A673 (cell line): ENCODE data around the gene RNF182.

Source experiments
- EZH2 ChIP-seq: fragments of 200-600 bp; sonication (generic); IDR thresholded peaks from 2 replicates; pipeline ENCODE4 v1.6.1; 2017; ENCODE audit warnings: borderline replicate concordance, low read depth, mild to moderate bottlenecking, mixed read lengths, antibody characterized with exemption, low read length; ENCODE audit not compliant: poor library complexity, severe bottlenecking
- TF ChIP-seq, protein P1 (sequence below): fragments of 300-800, 200-600 bp; sonication (generic); conservative IDR thresholded peaks from 2 replicates; pipeline ENCODE4 v1.5.1; 2017; ENCODE audit warnings: low read depth, mild to moderate bottlenecking, antibody characterized with exemption, low read length, moderate library complexity, mixed read lengths

DNA sequence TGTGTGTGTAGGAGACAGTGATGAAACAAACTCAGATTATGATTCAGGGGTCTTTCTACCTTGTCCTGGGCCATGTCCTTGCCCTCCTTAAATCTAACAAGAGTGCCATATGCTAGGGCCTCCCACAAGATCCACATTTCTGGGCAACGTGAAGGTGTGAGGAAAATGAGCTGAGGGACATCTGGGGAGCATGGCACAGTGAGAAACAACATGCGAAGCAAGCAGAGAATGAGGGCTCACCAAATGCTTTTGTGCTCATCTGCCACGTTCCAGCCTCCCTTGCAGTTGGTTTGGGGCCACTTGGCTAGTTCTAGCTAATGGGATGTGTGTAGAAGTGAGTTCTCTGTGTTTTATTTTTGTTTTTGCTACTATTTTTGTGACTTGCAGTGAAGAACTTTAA lies 21.4 kb upstream of the RNF182 start:
- TF ChIP-seq EZH2 = no peak
- TF ChIP-seq, protein P1, sequence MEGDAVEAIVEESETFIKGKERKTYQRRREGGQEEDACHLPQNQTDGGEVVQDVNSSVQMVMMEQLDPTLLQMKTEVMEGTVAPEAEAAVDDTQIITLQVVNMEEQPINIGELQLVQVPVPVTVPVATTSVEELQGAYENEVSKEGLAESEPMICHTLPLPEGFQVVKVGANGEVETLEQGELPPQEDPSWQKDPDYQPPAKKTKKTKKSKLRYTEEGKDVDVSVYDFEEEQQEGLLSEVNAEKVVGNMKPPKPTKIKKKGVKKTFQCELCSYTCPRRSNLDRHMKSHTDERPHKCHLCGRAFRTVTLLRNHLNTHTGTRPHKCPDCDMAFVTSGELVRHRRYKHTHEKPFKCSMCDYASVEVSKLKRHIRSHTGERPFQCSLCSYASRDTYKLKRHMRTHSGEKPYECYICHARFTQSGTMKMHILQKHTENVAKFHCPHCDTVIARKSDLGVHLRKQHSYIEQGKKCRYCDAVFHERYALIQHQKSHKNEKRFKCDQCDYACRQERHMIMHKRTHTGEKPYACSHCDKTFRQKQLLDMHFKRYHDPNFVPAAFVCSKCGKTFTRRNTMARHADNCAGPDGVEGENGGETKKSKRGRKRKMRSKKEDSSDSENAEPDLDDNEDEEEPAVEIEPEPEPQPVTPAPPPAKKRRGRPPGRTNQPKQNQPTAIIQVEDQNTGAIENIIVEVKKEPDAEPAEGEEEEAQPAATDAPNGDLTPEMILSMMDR = no peak
